ENCODE data around the gene SDR42E1.

DNA sequence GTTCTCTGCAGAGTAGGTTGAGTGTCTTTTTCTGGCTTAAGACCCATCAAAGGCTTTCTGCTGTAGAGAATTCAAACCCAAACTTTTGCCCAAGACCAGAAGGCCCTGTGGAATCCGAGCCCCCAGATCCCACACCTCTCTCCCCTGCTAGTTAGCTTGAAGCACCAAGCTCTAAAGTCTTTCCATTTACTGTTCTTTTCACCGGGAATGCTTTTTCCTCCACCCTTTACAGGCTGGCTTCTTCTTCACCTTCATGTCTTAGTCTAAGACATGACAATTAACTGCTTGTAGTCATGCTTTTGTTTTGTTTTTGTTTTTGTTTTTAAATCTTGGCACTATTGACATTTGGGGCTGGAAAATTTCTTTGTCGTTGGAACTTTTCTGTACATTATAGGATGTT lies 39.2 kb upstream of the SDR42E1 start:
- TF ChIP-seq, protein P1, sequence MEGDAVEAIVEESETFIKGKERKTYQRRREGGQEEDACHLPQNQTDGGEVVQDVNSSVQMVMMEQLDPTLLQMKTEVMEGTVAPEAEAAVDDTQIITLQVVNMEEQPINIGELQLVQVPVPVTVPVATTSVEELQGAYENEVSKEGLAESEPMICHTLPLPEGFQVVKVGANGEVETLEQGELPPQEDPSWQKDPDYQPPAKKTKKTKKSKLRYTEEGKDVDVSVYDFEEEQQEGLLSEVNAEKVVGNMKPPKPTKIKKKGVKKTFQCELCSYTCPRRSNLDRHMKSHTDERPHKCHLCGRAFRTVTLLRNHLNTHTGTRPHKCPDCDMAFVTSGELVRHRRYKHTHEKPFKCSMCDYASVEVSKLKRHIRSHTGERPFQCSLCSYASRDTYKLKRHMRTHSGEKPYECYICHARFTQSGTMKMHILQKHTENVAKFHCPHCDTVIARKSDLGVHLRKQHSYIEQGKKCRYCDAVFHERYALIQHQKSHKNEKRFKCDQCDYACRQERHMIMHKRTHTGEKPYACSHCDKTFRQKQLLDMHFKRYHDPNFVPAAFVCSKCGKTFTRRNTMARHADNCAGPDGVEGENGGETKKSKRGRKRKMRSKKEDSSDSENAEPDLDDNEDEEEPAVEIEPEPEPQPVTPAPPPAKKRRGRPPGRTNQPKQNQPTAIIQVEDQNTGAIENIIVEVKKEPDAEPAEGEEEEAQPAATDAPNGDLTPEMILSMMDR (IDR thresholded peaks at IDR 0.05) = no peak
- TF ChIP-seq POLR2A (IDR thresholded peaks at IDR 0.05) = no peak

All from testis (tissue), 2 donors.